HG02798 (cell line): ENCODE data around the gene GIPC2.
"Not testable (repeated sequence)": the region's sequence is repeated elsewhere in the genome, so short reads cannot be mapped to it uniquely, and the experiment has no call there.

ENCODE experiments used
- ATAC-seq: cut with Tn5 transposase; IDR thresholded peaks from one replicate; pipeline ENCODE4 v1.9.1; 2021; ENCODE audit warnings: mild to moderate bottlenecking; ENCODE audit not compliant: unreplicated experiment, poor library complexity

Gene GIPC2

DNA sequence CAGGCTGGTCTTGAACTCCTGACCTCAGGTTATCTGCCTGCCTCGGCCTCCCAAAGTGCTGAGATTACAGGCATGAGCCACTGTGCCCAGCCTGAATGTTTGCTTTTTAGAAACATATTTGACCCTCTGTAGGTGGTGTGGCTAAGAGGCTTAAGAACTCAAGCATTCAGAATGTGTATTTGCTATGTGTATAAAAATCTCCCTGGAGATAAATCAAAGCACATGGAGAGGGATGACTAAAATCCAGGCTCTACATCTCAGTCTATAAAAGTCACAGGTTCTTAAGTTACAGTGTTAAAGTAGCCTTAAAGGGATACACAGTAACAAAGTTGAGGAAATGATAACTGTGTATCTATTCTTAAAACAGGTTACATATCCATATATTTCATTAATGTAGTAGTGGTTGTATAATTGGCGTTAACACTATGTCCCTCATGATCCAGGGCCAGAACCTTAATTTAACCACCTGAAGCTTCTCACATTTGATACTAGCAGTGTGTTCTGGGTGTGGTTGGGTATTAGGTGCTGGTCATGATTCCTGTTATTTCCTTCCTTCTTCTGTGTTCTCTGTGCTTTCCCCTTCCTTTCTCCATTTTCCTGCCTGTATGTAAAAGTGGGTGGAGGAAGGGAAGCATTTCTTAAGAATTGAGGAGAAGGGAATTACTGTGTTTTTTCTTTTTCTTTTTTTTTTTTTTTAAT lies 16.2 kb downstream of the GIPC2 start:
- ATAC-seq, result no peak

- ATAC-seq, result not testable (repeated sequence)
Observed at GRCh38 chr1:78064886-78065285, 19.1 kb downstream of the GIPC2 start.

DNA sequence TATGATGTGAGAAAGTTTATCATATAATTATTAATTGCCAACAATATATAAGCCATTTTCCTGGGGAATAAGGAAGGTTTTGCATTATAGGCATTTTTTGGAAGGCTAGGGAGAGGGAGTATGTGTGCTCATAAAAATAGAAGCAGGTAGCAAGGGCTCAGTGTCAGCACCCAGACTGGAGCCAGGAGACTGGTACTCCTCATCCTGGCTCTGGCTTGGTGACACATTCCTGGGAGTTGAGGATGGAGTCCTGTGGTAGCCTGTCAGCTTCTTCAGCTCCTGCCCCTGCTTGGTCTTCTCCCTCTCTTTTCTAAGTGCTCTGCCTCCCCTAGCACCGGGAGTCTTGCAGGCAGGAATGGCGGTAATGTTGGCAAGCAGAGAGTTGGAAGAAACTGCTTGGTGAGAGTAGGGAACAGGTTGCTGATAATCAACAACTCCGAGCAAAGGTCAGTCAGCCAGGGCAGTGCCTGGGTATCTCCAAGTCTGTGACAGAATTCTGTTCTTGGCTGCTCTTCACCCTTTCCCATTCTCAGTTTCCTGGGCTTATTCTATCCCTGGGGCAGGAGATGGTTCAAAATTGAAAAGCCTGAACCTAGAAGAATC lies 23.0 kb downstream of the GIPC2 start:
- ATAC-seq, result no peak

DNA sequence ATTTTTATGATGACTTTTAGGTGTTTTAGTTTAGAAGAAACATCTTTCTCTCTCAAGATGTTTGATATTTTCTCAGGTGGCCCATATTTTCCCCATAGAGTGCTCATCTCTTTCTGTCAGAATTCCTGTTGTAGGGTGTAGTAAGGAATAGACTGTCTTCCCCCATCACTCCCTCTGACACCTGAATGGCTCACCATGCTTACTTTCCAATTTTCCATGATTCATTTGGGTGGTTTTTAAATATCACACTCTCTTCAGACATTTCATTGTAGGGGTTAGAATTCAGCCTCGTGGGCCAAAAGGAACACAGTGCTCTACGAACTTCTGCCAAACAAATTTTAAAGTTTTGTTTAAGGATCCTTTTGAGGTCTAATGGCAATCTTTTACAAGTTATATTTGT lies 24.0 kb downstream of the GIPC2 start:
- no peak for ATAC-seq

DNA sequence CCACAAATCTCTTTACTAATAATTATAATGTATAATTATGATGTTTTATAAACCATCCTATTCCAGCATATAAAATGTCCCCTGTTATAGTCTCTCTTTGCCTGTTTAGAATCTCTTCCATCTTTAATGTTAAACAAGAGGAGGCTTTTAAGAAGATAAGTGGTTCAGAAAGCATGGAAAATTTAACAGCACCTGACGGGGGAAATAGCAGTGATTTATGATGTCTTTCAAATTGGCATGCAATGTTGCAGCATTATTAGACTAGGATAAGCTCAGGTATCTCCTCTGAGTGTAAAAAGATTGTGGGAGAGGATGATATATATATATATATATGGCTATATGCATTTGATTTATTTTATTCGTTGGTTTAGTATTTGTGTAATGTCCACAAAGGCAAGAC lies 24.4 kb downstream of the GIPC2 start:
- no peak for ATAC-seq

- no peak for ATAC-seq
Observed at GRCh38 chr1:78070758-78071157, 25.0 kb downstream of the GIPC2 start.

DNA sequence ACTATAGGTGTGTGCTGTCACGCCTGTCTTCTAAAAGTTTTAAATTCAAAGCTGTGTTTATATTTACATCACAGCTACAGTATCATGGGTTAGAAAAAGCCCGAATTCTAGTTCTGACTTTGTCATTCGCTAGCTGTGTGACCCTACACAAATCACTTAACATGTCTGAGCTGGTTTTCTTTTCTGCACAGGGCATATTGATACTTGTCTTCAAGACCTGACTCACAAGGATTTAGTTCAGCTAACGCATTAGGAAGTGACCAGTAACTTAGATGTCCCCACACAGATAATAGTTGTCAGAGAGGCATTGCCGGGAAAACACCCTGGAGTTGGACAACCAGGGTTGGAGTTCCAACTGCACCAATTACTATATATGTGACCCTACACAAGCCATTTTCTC lies 25.9 kb downstream of the GIPC2 start:
- ATAC-seq, result no peak

- no peak for ATAC-seq
Observed at GRCh38 chr1:78072216-78072615, 26.4 kb downstream of the GIPC2 start.

DNA sequence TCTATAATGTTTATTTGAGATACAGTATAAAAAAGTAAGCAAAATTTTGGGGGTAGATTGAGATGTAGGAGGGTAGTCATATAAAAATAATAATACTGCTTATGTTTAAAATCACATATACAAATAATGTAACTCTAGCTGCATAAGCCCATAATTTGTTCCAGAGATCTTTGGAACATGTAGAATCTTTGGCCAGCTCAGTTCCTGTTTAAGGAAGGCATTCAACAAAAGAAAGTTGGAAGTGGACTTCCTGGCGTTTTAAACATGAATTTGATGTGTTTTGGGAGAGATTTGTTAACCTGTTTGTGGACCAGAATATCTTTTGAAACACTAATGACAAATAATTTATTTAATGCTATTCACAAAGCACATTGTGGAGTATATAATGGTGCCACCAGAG lies 27.7 kb downstream of the GIPC2 start:
- ATAC-seq, result no peak

DNA sequence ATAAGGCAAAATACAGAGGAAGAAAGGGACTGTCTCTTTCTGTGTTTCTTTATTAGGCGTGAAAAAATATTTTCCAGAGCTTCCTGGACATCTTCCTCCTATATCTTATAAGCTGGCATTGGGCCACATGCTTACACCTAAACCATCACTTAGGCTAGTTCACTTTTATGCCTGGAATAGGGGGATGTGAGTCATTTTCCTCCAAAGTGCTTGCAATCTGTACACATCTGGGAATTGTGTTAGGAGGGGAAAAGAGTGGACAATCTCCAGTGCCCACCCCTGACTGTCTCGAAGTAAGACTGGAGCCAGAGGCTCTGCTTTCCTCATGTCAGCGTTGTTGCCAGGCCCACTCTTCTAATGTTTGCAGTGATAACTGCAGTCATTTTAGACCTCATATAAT lies 29.9 kb downstream of the GIPC2 start:
- no peak for ATAC-seq

DNA sequence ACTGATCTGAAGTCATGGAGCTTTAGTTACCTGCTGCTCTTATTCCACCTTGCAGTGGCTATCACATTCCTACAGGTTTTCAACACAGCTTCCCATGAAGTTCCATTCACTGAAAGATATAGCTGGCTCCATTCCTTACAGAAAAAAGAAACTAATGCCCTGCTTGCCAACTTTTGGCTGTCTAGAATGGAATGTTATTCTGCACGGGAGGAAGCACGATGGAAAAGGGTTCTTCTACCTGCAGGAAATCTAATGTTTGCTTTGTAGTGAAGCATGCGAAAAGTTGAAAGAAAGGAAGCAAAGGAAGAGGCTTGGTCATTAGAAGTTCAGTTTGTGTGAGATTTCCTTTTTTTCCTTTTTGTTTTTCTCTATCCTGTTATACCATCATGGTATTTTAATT lies 32.6 kb downstream of the GIPC2 start:
- no peak for ATAC-seq

- ATAC-seq, result no peak
Observed at GRCh38 chr1:78079580-78079979, 33.8 kb downstream of the GIPC2 start.

DNA sequence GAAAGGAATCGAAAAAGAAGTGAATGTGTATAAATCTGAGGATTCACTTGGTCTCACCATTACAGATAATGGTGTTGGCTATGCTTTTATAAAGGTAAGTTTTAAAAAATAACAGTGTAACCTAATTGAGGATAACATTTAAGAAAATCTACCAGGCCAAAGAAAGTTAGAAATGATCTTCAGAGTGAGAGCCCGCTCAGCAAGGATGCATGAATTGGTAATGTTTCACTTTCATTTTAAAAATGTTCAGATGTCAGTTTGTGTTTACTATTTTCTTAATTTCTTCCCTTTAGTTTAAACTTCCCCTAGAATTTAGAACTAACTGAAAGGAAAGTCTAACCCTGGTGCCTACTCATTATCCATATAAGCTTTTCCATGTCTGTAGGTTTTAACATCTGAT lies 35.0 kb downstream of the GIPC2 start:
- ATAC-seq, result no peak

- ATAC-seq, result no peak
Observed at GRCh38 chr1:78081980-78082860, 36.5 kb downstream of the GIPC2 start.

GRCh38 chr1:78084639-78085038 lies 38.9 kb downstream of the GIPC2 start:
- ATAC-seq, result not testable (repeated sequence)

GRCh38 chr1:78086697-78087096 lies 40.9 kb downstream of the GIPC2 start:
- no peak for ATAC-seq

DNA sequence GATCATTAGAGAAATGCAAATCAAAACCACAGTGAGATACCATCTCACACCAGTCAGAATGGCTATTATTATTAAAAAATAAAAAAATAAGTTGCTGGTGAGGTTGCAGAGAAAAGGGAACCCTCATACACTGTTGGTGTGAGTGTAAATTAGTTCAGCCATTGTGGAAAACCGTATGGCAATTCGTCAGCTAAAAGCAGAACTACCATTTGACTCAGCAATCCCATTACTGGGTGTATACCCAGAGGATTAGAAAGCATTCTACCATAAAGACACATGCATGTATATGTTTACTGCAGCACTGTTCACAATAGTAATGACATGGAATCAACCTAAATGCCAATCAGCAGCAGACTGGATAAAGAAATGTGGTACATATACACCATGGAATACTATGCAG lies 42.2 kb downstream of the GIPC2 start:
- no peak for ATAC-seq

DNA sequence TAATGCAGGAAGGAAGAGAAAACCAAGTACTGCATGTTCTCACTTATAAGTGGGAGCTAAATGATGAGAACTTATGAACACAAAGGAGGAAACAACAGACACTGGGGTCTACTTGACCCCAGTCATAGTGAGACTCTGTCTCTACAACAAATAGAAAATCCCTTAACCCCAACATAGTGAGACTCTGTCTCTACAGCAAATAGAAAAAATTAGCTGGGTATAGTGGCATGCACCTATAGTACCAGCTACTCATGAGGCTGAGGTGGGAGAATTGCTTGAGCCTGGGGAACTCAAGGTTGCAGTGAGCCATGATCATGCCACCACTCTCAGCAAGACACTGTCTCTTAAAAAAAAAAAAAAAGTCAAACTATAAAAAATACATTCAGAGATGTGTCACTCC lies 42.7 kb downstream of the GIPC2 start:
- ATAC-seq, result no peak

DNA sequence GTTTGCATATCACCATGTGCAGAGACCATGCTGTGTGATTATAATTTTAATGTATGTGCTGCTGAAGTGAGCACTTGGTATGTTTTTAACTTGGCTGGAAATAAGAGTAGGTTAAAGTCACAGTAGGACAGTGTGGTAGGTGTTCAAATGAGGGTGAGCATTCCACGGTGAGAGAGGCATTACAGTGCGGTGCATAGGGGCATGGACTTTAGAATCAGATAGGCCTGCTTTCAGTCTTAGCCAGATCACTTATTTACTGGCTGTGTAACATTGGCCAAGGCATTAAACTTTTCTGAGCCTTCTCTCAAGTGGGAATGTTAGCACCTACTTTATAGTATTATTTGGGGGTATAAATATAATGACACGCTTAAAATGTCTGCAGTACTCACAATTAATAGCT lies 43.2 kb downstream of the GIPC2 start:
- ATAC-seq, result no peak

GRCh38 chr1:78090472-78091133 lies 44.8 kb downstream of the GIPC2 start:
- ATAC-seq, result no peak
